PC-9 (cell line): ENCODE data around the gene DLG2. TPM values are rescaled to one million over a fixed set of nuclear protein-coding genes. Genes with fewer than 3 reads are reported as not detected.

Experiments
- BruUV-seq: library from RNA; stranded (reverse); fragments of 400-500 nt; replicated peaks from 2 replicates; lab custom pipeline; 2021; lab: Mats Ljungman, UMichigan
- CTCF ChIA-PET: fragments of 300-600 bp; sonication (Branson Sonifier 250); formaldehyde crosslinking; loops from one replicate; lab custom pipeline; 2022; ENCODE audit warnings: antibody characterized with exemption; lab: Charles Lee
- POLR2A ChIA-PET: fragments of 300-600 bp; sonication (Branson Sonifier 250); formaldehyde crosslinking; loops from one replicate; lab custom pipeline; 2022; ENCODE audit warnings: antibody characterized with exemption; ENCODE audit not compliant: unreplicated experiment; lab: Charles Lee
- DNase-seq, 2 experiments: peaks; one replicate each; pipeline versions ENCODE4 v3.0.0 to v3.0.0-alpha.2; 2015 to 2022; ENCODE audit warnings: mixed read lengths in 1 of 2
- H2AFZ ChIP-seq: fragments of 200-600 bp; sonication (generic); 2 replicates; pipeline ENCODE4 v1.8.1; 2017; ENCODE audit warnings: antibody characterized with exemption
- H3F3A ChIP-seq: fragments of 200-600 bp; sonication (generic); 2 replicates; pipeline ENCODE4 v1.8.1; 2017; ENCODE audit warnings: antibody characterized with exemption, mild to moderate bottlenecking, low read depth; ENCODE audit not compliant: insufficient read depth
- H3K27ac ChIP-seq: fragments of 200-600 bp; sonication (generic); 2 replicates; pipeline ENCODE4 v1.6.1; 2016; ENCODE audit warnings: mixed run types
- H3K27me3 ChIP-seq: fragments of 200-600 bp; sonication (generic); 2 replicates; pipeline ENCODE4 v1.6.1; 2016; ENCODE audit warnings: low read depth, mixed run types; ENCODE audit not compliant: insufficient read depth
- H3K36me3 ChIP-seq: fragments of 200-600 bp; sonication (generic); 2 replicates; pipeline ENCODE4 v1.6.1; 2016; ENCODE audit warnings: low read depth, mixed run types
- H3K4me1 ChIP-seq: fragments of 200-600 bp; sonication (generic); replicated peaks from 2 replicates; pipeline ENCODE4 v1.6.1; 2016; ENCODE audit warnings: mixed run types; ENCODE audit not compliant: insufficient read depth
- H3K4me2 ChIP-seq: fragments of 200-600 bp; sonication (generic); 2 replicates; pipeline ENCODE4 v1.6.1; 2017; ENCODE audit warnings: mixed run types
- H3K4me3 ChIP-seq: fragments of 200-600 bp; sonication (generic); 2 replicates; pipeline ENCODE4 v1.6.1; 2016; ENCODE audit warnings: mixed run types
- H3K79me2 ChIP-seq: fragments of 200-600 bp; sonication (generic); 2 replicates; pipeline ENCODE4 v1.6.1; 2017; ENCODE audit warnings: low read depth, mixed run types
- H3K9me2 ChIP-seq: fragments of 200-600 bp; sonication (generic); 2 replicates; pipeline ENCODE4 v1.8.1; 2017; ENCODE audit warnings: mild to moderate bottlenecking; ENCODE audit not compliant: insufficient read depth
- H3K9me3 ChIP-seq: fragments of 200-600 bp; sonication (generic); 2 replicates; pipeline ENCODE4 v1.8.1; 2016; ENCODE audit warnings: low read depth; ENCODE audit not compliant: insufficient read depth
- H4K20me1 ChIP-seq: fragments of 200-600 bp; sonication (generic); 2 replicates; pipeline ENCODE4 v1.8.1; 2017; ENCODE audit not compliant: insufficient read depth
- CTCF ChIP-seq: fragments of 200-600 bp; sonication (generic); conservative IDR thresholded peaks from 2 replicates; pipeline ENCODE4 v1.6.1; 2017; ENCODE audit warnings: mixed run types, antibody characterized with exemption, mild to moderate bottlenecking, moderate library complexity
- EZH2 ChIP-seq: fragments of 200-600 bp; sonication (generic); IDR thresholded peaks from 2 replicates; pipeline ENCODE4 v1.8.0; 2017; ENCODE audit warnings: antibody characterized with exemption, low read depth
- intact Hi-C: fragments of 100-400 bp; cut with micrococcal nuclease; formaldehyde crosslinking; loops from one replicate; pipeline ENCODE4 v1.10.0; 2022; ENCODE audit not compliant: unreplicated experiment
- total RNA-seq: library from RNA; stranded (reverse); gene quantifications from 2 replicates; pipeline ENCODE4 v1.2.3, GENCODE V29; 2021

The DLG2 gene
- total RNA-seq, 1 experiment from 2014 or later: 6.4 TPM

- no peak for DNase-seq
- H3K36me3 ChIP-seq: no peaks in the 10 kb centered on the region
- H4K20me1 ChIP-seq: no peaks in the 10 kb centered on the region
- H3K4me2 ChIP-seq: no peak overlapping the region
- no peaks in the 10 kb centered on the region for H3F3A ChIP-seq
- no peaks in the 10 kb centered on the region for H3K27me3 ChIP-seq
- H3K4me3 ChIP-seq: no peak overlapping the region
- H3K4me1 ChIP-seq: no peaks in the 10 kb centered on the region
- POLR2A ChIA-PET: interaction anchor here (0.7 kb wide), 1 partner anchor 116 kb away, joined by 3 read pairs; no protein-coding TSS in a partner anchor
- no peak overlapping the region for H2AFZ ChIP-seq
- H3K9me2 ChIP-seq: no peaks in the 10 kb centered on the region
- no TSS peak for BruUV-seq
- no peaks in the 10 kb centered on the region for H3K9me3 ChIP-seq
- no peak for TF ChIP-seq EZH2
- TF ChIP-seq CTCF: no peak
- H3K27ac ChIP-seq: no peak overlapping the region
- CTCF ChIA-PET: no interaction called here
- intact Hi-C loops: no loop called here
- H3K79me2 ChIP-seq: no peaks in the 10 kb centered on the region
Measured at GRCh38 chr11:83691451-83691950, 1935.6 kb downstream of the DLG2 start.

GRCh38 chr11:83689144-83689780 is 1937.9 kb downstream of the DLG2 start:
- no peaks in the 10 kb centered on the region for H3F3A ChIP-seq
- ChIA-PET CTCF (no interaction called here), POLR2A (no interaction called here)
- H3K9me3 ChIP-seq: no peaks in the 10 kb centered on the region
- H4K20me1 ChIP-seq: no peaks in the 10 kb centered on the region
- TF ChIP-seq EZH2 (no peak), CTCF (no peak)
- no peaks in the 10 kb centered on the region for H3K27me3 ChIP-seq
- H3K36me3 ChIP-seq: no peaks in the 10 kb centered on the region
- no peak overlapping the region for H3K4me2 ChIP-seq
- no peak overlapping the region for H3K27ac ChIP-seq
- H2AFZ ChIP-seq: no peak overlapping the region
- H3K9me2 ChIP-seq: no peaks in the 10 kb centered on the region
- H3K79me2 ChIP-seq: no peaks in the 10 kb centered on the region
- no peak overlapping the region for H3K4me3 ChIP-seq
- DNase-seq: no peak
- no TSS peak for BruUV-seq
- H3K4me1 ChIP-seq: no peaks in the 10 kb centered on the region
- intact Hi-C loops: no loop called here

GRCh38 chr11:83687787-83688186 is 1939.4 kb downstream of the DLG2 start:
- CTCF ChIA-PET: interaction anchor here (0.6 kb wide), 1 partner anchor 901 kb away, joined by 3 read pairs; no protein-coding TSS in a partner anchor
- no peaks in the 10 kb centered on the region for H3K4me1 ChIP-seq
- no TSS peak for BruUV-seq

More at GRCh38 chr11:83687787-83688186, 1939.4 kb downstream of the DLG2 start:
- intact Hi-C loops: no loop called here
- DNase-seq: no peak
- H2AFZ ChIP-seq: no peak overlapping the region
- H3K9me3 ChIP-seq: no peaks in the 10 kb centered on the region
- no peak overlapping the region for H3K27ac ChIP-seq
- no peaks in the 10 kb centered on the region for H3K27me3 ChIP-seq
- no peak overlapping the region for H3K4me2 ChIP-seq
- no peaks in the 10 kb centered on the region for H3K9me2 ChIP-seq
- no peak overlapping the region for H3K4me3 ChIP-seq
- TF ChIP-seq EZH2: no peak
- no peak for TF ChIP-seq CTCF
- H3K79me2 ChIP-seq: no peaks in the 10 kb centered on the region
- H4K20me1 ChIP-seq: no peaks in the 10 kb centered on the region
- no peaks in the 10 kb centered on the region for H3K36me3 ChIP-seq
- no peaks in the 10 kb centered on the region for H3F3A ChIP-seq
- POLR2A ChIA-PET: no interaction called here
